Pancreas (tissue), 10 donors: ENCODE results near the gene NAA60. TPM values are rescaled to one million over a fixed set of nuclear protein-coding genes. Genes with fewer than 3 reads are reported as not detected.

Experiments
- ATAC-seq, 4 donors: fragments of 200-7000 bp; cut with Tn5 transposase; one replicate each; pipeline versions ENCODE4 v1.8.0 to v1.9.1; 2020; ENCODE audit warnings: mild to moderate bottlenecking in 4 of 4, moderate library complexity in 4 of 4
- DNase-seq, 6 donors: peaks; one replicate each; pipeline ENCODE4 v3.0.0-alpha.2; 2020
- FAIRE-seq: peaks from 2 replicates; lab custom pipeline; 2012; peaks lifted over from hg19 to GRCh38; lab: Jason Lieb, UNC
- H3K27ac ChIP-seq, 4 donors: fragments of 200-600 bp; sonication (generic); 1 replicate in 3 of 4; 2 replicates in 1 of 4; pipeline versions ENCODE4 v1.5.0 to v1.8.0; 2020
- H3K27me3 ChIP-seq, 4 donors: fragments of 200-600 bp; one replicate each; pipeline ENCODE4 v1.8.0; 2021
- H3K36me3 ChIP-seq, 3 donors: fragments of 200-600 bp; sonication (generic) in 1 of 3; one replicate each; pipeline versions ENCODE4 v1.5.0 to v1.8.0; 2020 to 2021
- H3K4me1 ChIP-seq, 3 donors: fragments of 200-600 bp; one replicate each; pipeline ENCODE4 v1.8.0; 2021
- H3K4me3 ChIP-seq, 4 donors: fragments of 200-600 bp; sonication (generic) in 2 of 4; one replicate each; pipeline versions ENCODE4 v1.5.0 to v1.8.0; 2020 to 2021
- H3K9me3 ChIP-seq, 4 donors: fragments of 200-600 bp; one replicate each; pipeline ENCODE4 v1.8.0; 2021
- CTCF ChIP-seq, 4 donors: fragments of 200-600 bp; sonication (generic) in 3 of 4; IDR thresholded peaks; one replicate each; pipeline versions ENCODE4 v1.5.0 to v1.8.0; 2021; ENCODE audit warnings: antibody characterized with exemption in 4 of 4
- WGBS, 2 donors: extraction: QIAGEN DNeasy Blood & Tissue Kit; methylation state at CpG; one replicate each; pipeline ENCODE4 v1.1.7; 2013; 5-methylcytosine and 5-hydroxymethylcytosine counted together
- intact Hi-C, 3 donors: fragments of 100-400 bp; cut with DNase I; formaldehyde crosslinking; loops; one replicate each; pipeline versions ENCODE4 v1.11.1 to v1.14.2; 2022
- polyA plus RNA-seq, 2 donors: library from polyadenylated mRNA; stranded (reverse); fragments of 200-250 nt; gene quantifications; one replicate each; pipeline ENCODE4 v1.2.3, GENCODE V29; 2013
- total RNA-seq, 6 donors: library from RNA; stranded (reverse); fragmentation: NEBNext Ultra II Directional in 4 of 6; extraction: Animal tissue kit (Norgen Biotek cat#: 25700) in 4 of 6; gene quantifications; one replicate each; pipeline versions ENCODE4 v1.2.1 to v1.2.4, GENCODE V29; 2021 to 2023
- donor health status: healthy with polysubstance abuse.
- donor health status: DM: no; HTN: no; CAD: no; lungs with moderate emphysema.
- donor health status: DM: no; HTN: no; CAD: no.
- donor health status: control.
- donor health status: control.
- donor health status: Bipolar disorder and iron deficiency.
- donor health status: DM: yes; HTN: yes; CAD: no.
- donor health status: DM: no; HTN: no; CAD: no.
- donor health status: DM: no; HTN: no; CAD: no.
- donor health status: DM: yes; HTN: yes; CAD: no.

NAA60 gene
- total and polyA plus RNA-seq, 8 donors, result 22.8 to 41.4 (median 26.7) TPM

- no peak for FAIRE-seq
- Histone ChIP-seq H3K27ac (no peak overlapping the region), H3K36me3 (no peaks in the 10 kb centered on the region), H3K4me3 (no peak overlapping the region), H3K4me1 (peaks cover 23 to 43% (median 39%) of the 10 kb centered on the region in 3 donors), H3K9me3 (no peaks in the 10 kb centered on the region), H3K27me3 (no peaks in the 10 kb centered on the region)
- DNase-seq, result no peak
- no peak for ATAC-seq
- intact Hi-C loops, result no loop called here
- no peak for TF ChIP-seq CTCF (IDR thresholded peaks at IDR 0.05)
- 72 to 80% methylated on average over 8 of the region's 8 CpGs for WGBS, 2 donors
These were observed 17.1 kb downstream of the NAA60 start for GRCh38 chr16:3460585-3460984.

DNA sequence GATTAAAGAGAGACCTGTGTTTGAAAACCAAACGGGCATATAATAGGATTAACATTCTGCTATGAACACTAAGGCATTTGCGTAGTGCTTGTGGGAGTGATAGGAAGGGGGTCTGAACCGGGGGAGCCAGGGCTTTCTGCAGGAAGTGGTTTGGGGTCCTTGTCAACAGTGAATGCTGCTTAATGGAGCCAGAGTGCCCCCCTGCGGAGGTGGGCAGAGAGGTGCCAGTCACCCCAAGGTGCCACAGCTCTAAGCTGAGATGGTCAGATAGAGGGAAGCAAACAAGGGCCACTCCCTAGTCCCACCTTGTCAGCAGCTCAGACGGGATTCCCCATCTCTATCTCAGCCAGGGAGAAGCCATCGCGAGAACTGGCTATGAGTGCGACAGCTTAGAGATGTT lies 17.7 kb downstream of the NAA60 start:
- H3K4me3 ChIP-seq, result no peak overlapping the region
- FAIRE-seq, result no peak
- DNase-seq, result no peak
- no peaks in the 10 kb centered on the region for H3K27me3 ChIP-seq
- no peaks in the 10 kb centered on the region for H3K9me3 ChIP-seq
- intact Hi-C loops, result no loop called here
- H3K4me1 ChIP-seq, result peaks cover 23 to 41% (median 39%) of the 10 kb centered on the region in 3 donors
- WGBS, 2 donors, result 59% methylated on average over 8 of the region's 8 CpGs
- no peak for TF ChIP-seq CTCF (IDR thresholded peaks at IDR 0.05)
- no peak for ATAC-seq
- no peak overlapping the region for H3K27ac ChIP-seq
- H3K36me3 ChIP-seq, result peaks cover 0 to 1% (median 0%) of the 10 kb centered on the region in 3 donors

GRCh38 chr16:3465301-3465700 lies 21.8 kb downstream of the NAA60 start:
- no peaks in the 10 kb centered on the region for H3K9me3 ChIP-seq
- no peak overlapping the region for H3K4me3 ChIP-seq
- TF ChIP-seq CTCF (IDR thresholded peaks at IDR 0.05), result no peak
- peaks cover 0 to 4% (median 0%) of the 10 kb centered on the region in 3 donors for H3K36me3 ChIP-seq
- H3K27me3 ChIP-seq, result no peaks in the 10 kb centered on the region
- H3K4me1 ChIP-seq, result peaks cover 13 to 24% (median 19%) of the 10 kb centered on the region in 3 donors
- ATAC-seq (no peak), DNase-seq (no peak), FAIRE-seq (no peak)
- no peak overlapping the region for H3K27ac ChIP-seq
- intact Hi-C loops, result no loop called here
- 90 to 92% methylated on average over 12 of the region's 12 CpGs for WGBS, 2 donors

- Histone ChIP-seq H3K36me3 (peaks cover 0 to 4% (median 0%) of the 10 kb centered on the region in 3 donors), H3K4me1 (peaks cover 6 to 17% (median 11%) of the 10 kb centered on the region in 3 donors), H3K4me3 (no peak overlapping the region), H3K9me3 (no peaks in the 10 kb centered on the region), H3K27ac (no peak overlapping the region), H3K27me3 (no peaks in the 10 kb centered on the region)
- FAIRE-seq (no peak), ATAC-seq (peak in 1 of 4 donors; percentile 19), DNase-seq (no peak)
- intact Hi-C loops, result no loop called here
- no peak for TF ChIP-seq CTCF (IDR thresholded peaks at IDR 0.05)
- WGBS, 2 donors, result 66 to 75% methylated on average over 21 of the region's 21 CpGs
These were observed 22.6 kb downstream of the NAA60 start for GRCh38 chr16:3465911-3466584.

- WGBS, 2 donors, result 94% methylated on average over 8 of the region's 8 CpGs
- DNase-seq (no peak), ATAC-seq (no peak), FAIRE-seq (no peak)
- intact Hi-C loops, result no loop called here
- H3K4me3 ChIP-seq, result no peak overlapping the region
- H3K36me3 ChIP-seq, result peaks cover 0 to 4% (median 0%) of the 10 kb centered on the region in 3 donors
- no peaks in the 10 kb centered on the region for H3K27me3 ChIP-seq
- H3K27ac ChIP-seq, result no peak overlapping the region
- TF ChIP-seq CTCF (IDR thresholded peaks at IDR 0.05), result no peak
- no peaks in the 10 kb centered on the region for H3K9me3 ChIP-seq
- peaks cover 0 to 6% (median 0%) of the 10 kb centered on the region in 3 donors for H3K4me1 ChIP-seq
These were observed 23.7 kb downstream of the NAA60 start for GRCh38 chr16:3467182-3467581.
